GM12865 (cell line): ENCODE data around the gene DKC1.

Experiments
- DNase-seq: peaks from one replicate; pipeline ENCODE4 v3.0.0; 2010; ENCODE audit warnings: low read depth
- H3K4me3 ChIP-seq: 2 replicates; pipeline ENCODE4 v1.5.1; 2011; ENCODE audit warnings: mild to moderate bottlenecking, low read depth, low read length, control low read depth
- TF ChIP-seq, protein P1 (sequence below): IDR thresholded peaks from 2 replicates; pipeline ENCODE4 v1.5.1; 2011; ENCODE audit warnings: low read length, control low read depth, low read depth, inconsistent platforms; ENCODE audit not compliant: insufficient read depth; ENCODE audit errors: missing control alignments

Gene DKC1

GRCh38 chrX:154785716-154786115, 23.1 kb downstream of the DKC1 start:
- TF ChIP-seq, protein P1, sequence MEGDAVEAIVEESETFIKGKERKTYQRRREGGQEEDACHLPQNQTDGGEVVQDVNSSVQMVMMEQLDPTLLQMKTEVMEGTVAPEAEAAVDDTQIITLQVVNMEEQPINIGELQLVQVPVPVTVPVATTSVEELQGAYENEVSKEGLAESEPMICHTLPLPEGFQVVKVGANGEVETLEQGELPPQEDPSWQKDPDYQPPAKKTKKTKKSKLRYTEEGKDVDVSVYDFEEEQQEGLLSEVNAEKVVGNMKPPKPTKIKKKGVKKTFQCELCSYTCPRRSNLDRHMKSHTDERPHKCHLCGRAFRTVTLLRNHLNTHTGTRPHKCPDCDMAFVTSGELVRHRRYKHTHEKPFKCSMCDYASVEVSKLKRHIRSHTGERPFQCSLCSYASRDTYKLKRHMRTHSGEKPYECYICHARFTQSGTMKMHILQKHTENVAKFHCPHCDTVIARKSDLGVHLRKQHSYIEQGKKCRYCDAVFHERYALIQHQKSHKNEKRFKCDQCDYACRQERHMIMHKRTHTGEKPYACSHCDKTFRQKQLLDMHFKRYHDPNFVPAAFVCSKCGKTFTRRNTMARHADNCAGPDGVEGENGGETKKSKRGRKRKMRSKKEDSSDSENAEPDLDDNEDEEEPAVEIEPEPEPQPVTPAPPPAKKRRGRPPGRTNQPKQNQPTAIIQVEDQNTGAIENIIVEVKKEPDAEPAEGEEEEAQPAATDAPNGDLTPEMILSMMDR = no peak
- no peak overlapping the region for H3K4me3 ChIP-seq
- no peak for DNase-seq

DNA sequence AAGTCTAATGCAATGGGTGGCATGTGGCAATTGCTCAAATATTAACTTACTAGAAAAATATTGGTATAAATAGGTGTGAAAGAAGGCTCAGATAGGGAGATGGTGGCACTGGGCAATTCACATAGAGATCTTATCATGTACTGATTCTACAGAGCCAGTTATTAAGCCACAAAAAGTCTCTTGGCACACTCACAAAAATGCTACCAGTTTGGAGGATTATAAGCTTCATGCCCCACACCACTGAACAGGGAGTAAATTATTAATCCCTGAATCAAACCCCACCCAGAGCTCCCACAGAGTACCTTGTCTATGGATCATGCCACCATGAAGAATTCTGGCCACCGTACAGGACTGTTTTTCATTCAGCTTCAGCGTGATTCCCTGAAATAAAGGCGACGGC, 28.8 kb downstream of the DKC1 start:
- TF ChIP-seq, protein P1 = no peak
- no peak overlapping the region for H3K4me3 ChIP-seq
- DNase-seq = no peak

- DNase-seq = no peak
- TF ChIP-seq, protein P1 = no peak
- no peak overlapping the region for H3K4me3 ChIP-seq
These were observed 29.3 kb downstream of the DKC1 start for GRCh38 chrX:154791939-154792338.

- no peak for DNase-seq
- H3K4me3 ChIP-seq = no peak overlapping the region
- TF ChIP-seq, protein P1 = no peak
These were observed 30.6 kb downstream of the DKC1 start for GRCh38 chrX:154793084-154793795.

DNA sequence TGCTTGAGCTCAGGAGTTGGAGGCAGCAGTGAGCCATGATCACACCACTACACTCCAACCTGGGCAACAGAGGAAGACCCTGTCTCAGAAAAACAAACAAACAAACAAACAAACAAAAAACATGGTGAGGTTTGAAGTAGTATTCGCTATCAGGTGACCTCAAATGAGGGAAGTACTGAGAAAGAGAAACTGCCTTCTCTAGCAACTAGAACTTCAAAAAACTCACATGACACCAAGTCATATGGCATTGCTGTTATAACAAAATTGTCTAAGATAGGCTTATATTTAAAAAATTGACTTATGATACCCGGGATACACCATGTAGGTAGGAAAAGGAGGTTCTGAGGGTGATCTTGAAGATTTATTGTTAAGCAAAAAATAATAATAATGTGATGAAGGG, 32.4 kb downstream of the DKC1 start:
- H3K4me3 ChIP-seq = no peak overlapping the region
- DNase-seq = no peak
- TF ChIP-seq, protein P1 = no peak

- no peak overlapping the region for H3K4me3 ChIP-seq
- TF ChIP-seq, protein P1 = no peak
- no peak for DNase-seq
These were observed 34.3 kb downstream of the DKC1 start for GRCh38 chrX:154797006-154797405.
